ENCODE data around the gene TSPAN3. TPM values are rescaled to one million over a fixed set of nuclear protein-coding genes. Genes with fewer than 3 reads are reported as not detected.

TSPAN3 gene
- total RNA-seq, 2 experiments from 2014 or later: 14.7 to 15.5 TPM

DNA sequence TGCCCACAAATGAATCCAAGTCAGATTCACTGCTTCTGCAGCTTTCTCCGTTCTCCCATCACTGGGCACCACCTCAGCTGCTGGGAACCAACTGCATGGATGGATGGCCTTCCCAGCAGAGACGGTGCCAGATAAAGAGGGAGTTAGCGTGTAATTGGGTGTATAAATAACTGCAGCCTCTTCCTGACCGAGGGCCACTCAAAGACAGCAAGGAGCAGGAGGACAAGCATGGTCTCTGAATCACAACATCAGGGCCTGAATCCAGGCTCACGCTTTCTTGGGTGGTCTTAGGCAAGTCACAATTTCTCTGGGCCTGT, 31.7 kb downstream of the TSPAN3 start:
- H3K27ac ChIP-seq (ENCODE audit: low read depth in 1 of 2, low read length in 2 of 2): no peak overlapping the region
- H3K27ac Mint-ChIP-seq: peak overlapping the region; percentile 76

DNA sequence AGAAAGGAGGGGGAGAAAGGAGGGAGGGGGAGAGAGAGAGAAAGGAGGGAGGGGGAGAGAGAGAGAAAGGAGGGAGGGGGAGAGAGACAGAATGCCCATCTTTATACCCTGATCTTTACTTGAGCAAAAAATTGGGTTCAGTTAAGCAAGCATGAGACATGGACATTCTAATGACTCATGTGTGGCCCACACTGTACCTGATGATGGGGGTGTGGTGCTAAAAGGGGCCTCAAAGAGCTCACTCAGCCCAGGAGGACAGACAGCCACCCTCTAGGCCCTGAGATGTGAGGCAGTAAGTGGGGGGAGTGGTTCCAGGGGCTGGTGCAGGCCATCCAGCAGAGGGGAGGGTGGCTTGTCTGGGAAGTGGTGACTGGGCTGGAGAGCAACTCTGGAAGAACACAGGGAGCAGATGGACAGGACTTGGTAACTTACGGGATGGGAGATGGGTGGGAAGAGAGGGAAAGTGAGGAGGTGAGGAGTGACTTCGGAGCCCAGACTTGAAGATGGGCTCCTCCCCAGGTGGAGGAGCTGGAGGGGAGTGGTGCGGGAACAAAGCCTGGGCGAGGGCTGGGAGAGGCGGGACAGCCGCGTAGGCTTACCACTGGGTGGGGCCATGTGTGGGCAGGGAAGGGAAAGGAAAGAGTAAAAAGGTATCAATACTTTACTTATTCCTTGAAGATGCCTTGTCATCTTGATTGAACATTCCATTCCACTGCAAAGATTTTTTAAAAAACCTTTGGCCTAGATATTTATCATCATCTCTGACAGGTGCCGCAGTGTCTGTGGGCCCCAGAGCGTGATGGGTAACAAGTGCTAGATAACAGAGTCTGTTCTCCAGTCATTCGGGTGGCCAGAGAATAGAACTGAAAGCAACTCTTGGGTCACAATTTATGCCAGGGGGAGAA, 32.3 kb downstream of the TSPAN3 start:
- TF ChIP-seq, protein P1, sequence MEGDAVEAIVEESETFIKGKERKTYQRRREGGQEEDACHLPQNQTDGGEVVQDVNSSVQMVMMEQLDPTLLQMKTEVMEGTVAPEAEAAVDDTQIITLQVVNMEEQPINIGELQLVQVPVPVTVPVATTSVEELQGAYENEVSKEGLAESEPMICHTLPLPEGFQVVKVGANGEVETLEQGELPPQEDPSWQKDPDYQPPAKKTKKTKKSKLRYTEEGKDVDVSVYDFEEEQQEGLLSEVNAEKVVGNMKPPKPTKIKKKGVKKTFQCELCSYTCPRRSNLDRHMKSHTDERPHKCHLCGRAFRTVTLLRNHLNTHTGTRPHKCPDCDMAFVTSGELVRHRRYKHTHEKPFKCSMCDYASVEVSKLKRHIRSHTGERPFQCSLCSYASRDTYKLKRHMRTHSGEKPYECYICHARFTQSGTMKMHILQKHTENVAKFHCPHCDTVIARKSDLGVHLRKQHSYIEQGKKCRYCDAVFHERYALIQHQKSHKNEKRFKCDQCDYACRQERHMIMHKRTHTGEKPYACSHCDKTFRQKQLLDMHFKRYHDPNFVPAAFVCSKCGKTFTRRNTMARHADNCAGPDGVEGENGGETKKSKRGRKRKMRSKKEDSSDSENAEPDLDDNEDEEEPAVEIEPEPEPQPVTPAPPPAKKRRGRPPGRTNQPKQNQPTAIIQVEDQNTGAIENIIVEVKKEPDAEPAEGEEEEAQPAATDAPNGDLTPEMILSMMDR (IDR thresholded peaks at IDR 0.05): no peak
- H3K4me3 ChIP-seq (ENCODE audit: low read length): no peak overlapping the region
- intact Hi-C loops (cut with DNase I, micrococcal nuclease): loop anchor here in 1 of 2 experiments (2.0 kb wide), 1 partner anchor 30 kb away; no protein-coding TSS in a partner anchor
- H3K36me3 ChIP-seq (ENCODE audit: insufficient read depth, low read length): peaks cover 43% of the 10 kb centered on the region
- Mint-ChIP-seq H3K27me3 (no peaks in the 10 kb centered on the region), H3K4me1 (ENCODE audit: low read depth) (peaks cover 8% of the 10 kb centered on the region), H3K4me3 (no peak overlapping the region), H3K27ac (peak overlapping the region; percentile 76), H3K36me3 (ENCODE audit: low read depth) (peaks cover 67% of the 10 kb centered on the region), H3K9me3 (no peaks in the 10 kb centered on the region)
- CTCF ChIA-PET: no interaction called here
- POLR2A ChIA-PET: interaction anchor here (1.5 kb wide), 1 partner anchor 12 kb away, joined by 4 read pairs; no protein-coding TSS in a partner anchor
- peaks cover 0 to 55% of the 10 kb centered on the region in 2 experiments for H3K9me3 ChIP-seq (ENCODE audit: control insufficient read depth in 1 of 2, insufficient read depth in 1 of 2, low read length in 2 of 2)
- no peaks in the 10 kb centered on the region for H3K27me3 ChIP-seq (ENCODE audit: control insufficient read depth in 1 of 2, insufficient read depth in 2 of 2, low read length in 2 of 2)
- no peak overlapping the region for H3K27ac ChIP-seq (ENCODE audit: low read depth in 1 of 2, low read length in 2 of 2)
- no peaks in the 10 kb centered on the region for H3K4me1 ChIP-seq (ENCODE audit: insufficient read depth, low read length)
- ATAC-seq (ENCODE audit: poor library complexity): peak; percentile 27
- DNase-seq: peak in 1 of 14 experiments; percentile 1

More for the DNA sequence above, 31.7 kb downstream of the TSPAN3 start:
- POLR2A ChIA-PET: no interaction called here
- Histone ChIP-seq H3K9me3 (ENCODE audit: control insufficient read depth in 1 of 2, insufficient read depth in 1 of 2, low read length in 2 of 2) (peaks cover 0 to 55% of the 10 kb centered on the region in 2 experiments), H3K4me1 (ENCODE audit: insufficient read depth, low read length) (no peaks in the 10 kb centered on the region), H3K27me3 (ENCODE audit: control insufficient read depth in 1 of 2, insufficient read depth in 2 of 2, low read length in 2 of 2) (no peaks in the 10 kb centered on the region), H3K4me3 (ENCODE audit: low read length) (no peak overlapping the region), H3K36me3 (ENCODE audit: insufficient read depth, low read length) (peaks cover 37% of the 10 kb centered on the region)
- H3K27me3 Mint-ChIP-seq: no peaks in the 10 kb centered on the region
- TF ChIP-seq, protein P1 (IDR thresholded peaks at IDR 0.05): no peak
- DNase-seq (peak in 1 of 14 experiments; percentile 1), ATAC-seq (ENCODE audit: poor library complexity) (no peak)
- peaks cover 8% of the 10 kb centered on the region for H3K4me1 Mint-ChIP-seq (ENCODE audit: low read depth)
- intact Hi-C loops (cut with DNase I, micrococcal nuclease): loop anchor here in 1 of 2 experiments (2.0 kb wide), 1 partner anchor 30 kb away; no protein-coding TSS in a partner anchor
- no peak overlapping the region for H3K4me3 Mint-ChIP-seq
- peaks cover 66% of the 10 kb centered on the region for H3K36me3 Mint-ChIP-seq (ENCODE audit: low read depth)
- CTCF ChIA-PET: no interaction called here
- H3K9me3 Mint-ChIP-seq: no peaks in the 10 kb centered on the region

DNA sequence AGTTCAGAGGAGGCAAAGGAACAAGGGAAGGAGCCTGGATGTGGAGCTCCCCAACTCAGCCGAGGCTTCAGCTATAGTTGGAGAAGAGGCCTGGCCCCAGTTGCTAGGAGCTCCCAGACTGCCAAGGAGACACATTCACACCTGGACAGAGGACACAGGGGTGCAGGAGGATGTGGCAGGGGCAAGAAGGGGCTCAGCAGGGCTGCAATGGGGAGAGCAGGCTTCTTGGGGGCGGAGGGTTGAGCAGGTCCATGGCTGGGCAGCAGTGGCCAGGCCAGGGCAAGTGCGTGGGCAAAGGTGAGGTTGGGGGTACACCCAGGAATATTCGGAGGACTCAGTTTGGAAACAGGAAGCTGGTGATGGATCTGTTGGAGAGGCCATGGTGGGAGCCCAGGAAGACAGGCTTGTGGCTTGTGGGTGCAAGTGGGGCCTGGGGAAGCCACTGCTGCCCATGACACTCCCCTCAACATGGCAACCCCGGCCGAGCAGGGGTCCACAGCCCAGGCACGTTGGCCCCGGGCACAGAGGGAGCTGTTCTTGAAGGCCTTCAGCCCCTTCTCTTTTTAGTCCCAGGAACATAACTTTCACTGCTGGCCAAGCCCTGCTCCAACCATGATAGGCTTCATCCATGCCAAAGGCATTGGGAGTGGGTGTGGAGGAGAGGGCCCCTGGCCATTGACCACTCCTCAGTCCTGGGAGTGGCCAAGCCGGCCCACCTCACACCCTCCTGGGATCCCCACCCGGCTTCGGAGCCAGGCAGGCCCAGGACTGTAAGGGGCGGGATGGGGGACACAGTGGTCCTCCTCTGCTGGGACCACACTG, 33.3 kb downstream of the TSPAN3 start:
- Mint-ChIP-seq H3K4me1 (ENCODE audit: low read depth) (peaks cover 8% of the 10 kb centered on the region), H3K4me3 (no peak overlapping the region), H3K27me3 (no peaks in the 10 kb centered on the region), H3K9me3 (no peaks in the 10 kb centered on the region), H3K27ac (peak overlapping the region; percentile 69), H3K36me3 (ENCODE audit: low read depth) (peaks cover 61% of the 10 kb centered on the region)
- TF ChIP-seq, protein P1 (IDR thresholded peaks at IDR 0.05): no peak
- Histone ChIP-seq H3K27ac (ENCODE audit: low read depth in 1 of 2, low read length in 2 of 2) (peak overlapping the region in 1 of 2 donors; percentile 15), H3K36me3 (ENCODE audit: insufficient read depth, low read length) (peaks cover 52% of the 10 kb centered on the region), H3K4me3 (ENCODE audit: low read length) (no peak overlapping the region), H3K27me3 (ENCODE audit: control insufficient read depth in 1 of 2, insufficient read depth in 2 of 2, low read length in 2 of 2) (no peaks in the 10 kb centered on the region), H3K4me1 (ENCODE audit: insufficient read depth, low read length) (no peaks in the 10 kb centered on the region), H3K9me3 (ENCODE audit: control insufficient read depth in 1 of 2, insufficient read depth in 1 of 2, low read length in 2 of 2) (peaks cover 0 to 52% of the 10 kb centered on the region in 2 experiments)
- ChIA-PET POLR2A (interaction anchor here (0.9 to 1.5 kb wide), 2 partner anchors 13 to 132 kb away, joined by 3 to 4 read pairs; partner anchors contain the start of gene SCAPER), CTCF (no interaction called here)
- intact Hi-C loops (cut with DNase I, micrococcal nuclease): loop anchor here in 1 of 2 experiments (2.0 kb wide), 1 partner anchor 31 kb away; no protein-coding TSS in a partner anchor
- peak in 3 of 14 experiments; percentile 1 to 33 (median 31) for DNase-seq
- no peak for ATAC-seq (ENCODE audit: poor library complexity)
